T-helper 2 cell (primary cell): Measurements from ENCODE around the gene HTR2C.
A peak's percentile ranks its signal among the peaks of the same experiment; 100 is the strongest.
"Not testable (repeated sequence)": the region's sequence is repeated elsewhere in the genome, so short reads cannot be mapped to it uniquely, and the experiment has no call there.

Experiments used
- DNase-seq, 5 experiments: peaks; one replicate each; pipeline versions ENCODE4 v3.0.0 to v3.0.0-alpha.2; 2012 to 2022
- total RNA-seq, 2 donors: gene quantifications; one replicate each; lab custom pipeline; 2026; lab: John Stamatoyannopoulos, UW

The HTR2C gene
- 0 reads per million in 2 donors for total RNA-seq

DNA sequence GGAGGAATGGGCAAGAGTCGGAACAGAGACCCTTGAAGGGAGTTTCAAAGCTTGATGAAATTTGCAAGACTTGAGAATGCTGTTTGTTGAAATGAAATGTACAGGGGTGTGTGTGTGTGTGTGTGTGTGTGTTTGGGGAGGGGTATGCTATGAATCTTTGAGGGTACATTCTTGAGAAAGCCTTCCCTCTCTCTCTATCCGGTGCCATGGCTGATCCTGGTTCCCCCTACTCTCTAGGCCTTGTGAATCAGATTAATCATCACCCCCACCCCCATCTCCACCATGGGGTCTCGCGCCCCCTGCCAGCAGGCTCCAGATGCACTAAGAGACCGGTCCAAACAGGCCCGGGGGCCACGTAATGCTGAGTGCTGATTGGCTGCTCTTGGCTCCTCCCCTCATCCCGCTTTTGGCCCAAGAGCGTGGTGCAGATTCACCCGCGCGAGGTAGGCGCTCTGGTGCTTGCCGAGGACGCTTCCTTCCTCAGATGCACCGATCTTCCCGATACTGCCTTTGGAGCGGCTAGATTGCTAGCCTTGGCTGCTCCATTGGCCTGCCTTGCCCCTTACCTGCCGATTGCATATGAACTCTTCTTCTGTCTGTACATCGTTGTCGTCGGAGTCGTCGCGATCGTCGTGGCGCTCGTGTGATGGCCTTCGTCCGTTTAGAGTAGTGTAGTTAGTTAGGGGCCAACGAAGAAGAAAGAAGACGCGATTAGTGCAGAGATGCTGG is at the start of gene HTR2C:
Gene HTR2C (plus strand): TSS at position 441 of the 729 bp plus-strand sequence. CDS start 142,851 bp downstream, outside the sequence.
- DNase-seq, result no peak

DNA sequence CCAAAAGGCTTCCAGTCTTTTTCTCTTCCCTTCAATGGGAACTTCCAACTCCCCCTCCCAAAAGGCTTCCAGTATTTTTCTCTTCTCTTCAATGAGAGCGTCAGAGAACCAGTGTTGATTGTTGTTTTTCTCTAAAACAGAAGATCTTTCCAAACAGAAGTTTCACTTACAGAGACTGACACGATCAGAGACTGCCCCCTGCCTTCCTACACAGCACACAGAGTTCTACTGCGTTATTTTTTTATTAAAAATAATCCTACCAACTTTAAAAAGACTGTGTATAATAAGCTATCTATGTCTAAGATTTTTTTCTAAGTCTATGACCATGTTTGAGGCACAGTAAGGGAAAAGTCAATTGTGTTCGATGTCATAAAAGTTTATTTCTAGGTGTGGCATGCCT is 3.5 kb upstream of the HTR2C start:
- no peak for DNase-seq

DNA sequence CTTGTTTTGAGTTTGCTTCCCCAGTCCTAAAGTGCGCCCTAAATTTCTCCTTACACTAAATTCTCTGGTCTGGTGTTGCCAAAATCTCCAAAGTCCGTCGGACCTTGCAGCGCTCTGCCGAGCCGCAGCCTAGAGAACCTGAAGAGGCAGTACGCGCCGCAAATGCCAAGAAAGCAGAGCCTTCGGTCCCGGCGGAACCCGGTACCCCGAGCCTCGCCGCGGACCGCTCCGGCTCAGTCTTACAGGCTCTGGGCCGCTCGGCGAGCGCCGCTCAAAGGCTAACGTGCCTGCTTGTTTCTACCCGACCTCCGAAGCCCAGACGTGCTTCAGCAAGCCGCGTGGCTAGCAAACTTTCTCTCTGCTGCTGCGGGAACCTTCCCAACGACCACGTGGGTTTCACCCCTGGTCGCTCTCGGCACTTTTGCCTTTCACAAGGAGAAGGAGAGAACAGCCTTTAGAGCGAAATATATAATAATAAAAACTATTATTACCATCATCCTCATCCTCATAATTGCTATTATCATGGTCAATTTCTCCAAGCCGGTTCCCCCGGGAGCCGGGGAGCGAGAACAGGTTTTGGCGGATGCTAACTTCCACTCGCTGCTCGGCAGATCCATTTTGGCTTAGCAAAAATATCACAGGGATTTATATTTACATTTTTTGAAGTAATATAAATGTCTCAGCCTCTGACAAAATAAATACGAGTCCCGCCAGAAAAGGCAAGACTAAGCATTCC is 2.2 kb upstream of the HTR2C start:
- DNase-seq, result no peak

DNA sequence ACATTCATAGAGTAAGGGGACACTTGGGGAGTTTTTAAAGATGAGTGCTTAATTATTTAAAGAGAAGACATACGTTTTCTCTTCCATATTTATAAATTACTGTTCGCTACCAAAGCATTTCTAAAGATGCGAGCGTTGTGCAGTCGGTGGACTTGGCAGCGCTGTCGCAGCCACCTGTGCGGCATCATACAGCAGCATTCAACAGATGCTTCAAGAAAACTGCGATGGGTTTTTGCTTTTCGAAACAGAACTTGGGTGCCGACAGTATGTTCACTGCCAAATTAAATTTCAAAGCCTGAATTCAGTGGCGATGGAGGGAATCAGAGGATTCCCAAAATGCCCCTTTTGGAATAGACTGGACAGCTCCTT is 1.6 kb upstream of the HTR2C start:
- DNase-seq, result no peak

DNA sequence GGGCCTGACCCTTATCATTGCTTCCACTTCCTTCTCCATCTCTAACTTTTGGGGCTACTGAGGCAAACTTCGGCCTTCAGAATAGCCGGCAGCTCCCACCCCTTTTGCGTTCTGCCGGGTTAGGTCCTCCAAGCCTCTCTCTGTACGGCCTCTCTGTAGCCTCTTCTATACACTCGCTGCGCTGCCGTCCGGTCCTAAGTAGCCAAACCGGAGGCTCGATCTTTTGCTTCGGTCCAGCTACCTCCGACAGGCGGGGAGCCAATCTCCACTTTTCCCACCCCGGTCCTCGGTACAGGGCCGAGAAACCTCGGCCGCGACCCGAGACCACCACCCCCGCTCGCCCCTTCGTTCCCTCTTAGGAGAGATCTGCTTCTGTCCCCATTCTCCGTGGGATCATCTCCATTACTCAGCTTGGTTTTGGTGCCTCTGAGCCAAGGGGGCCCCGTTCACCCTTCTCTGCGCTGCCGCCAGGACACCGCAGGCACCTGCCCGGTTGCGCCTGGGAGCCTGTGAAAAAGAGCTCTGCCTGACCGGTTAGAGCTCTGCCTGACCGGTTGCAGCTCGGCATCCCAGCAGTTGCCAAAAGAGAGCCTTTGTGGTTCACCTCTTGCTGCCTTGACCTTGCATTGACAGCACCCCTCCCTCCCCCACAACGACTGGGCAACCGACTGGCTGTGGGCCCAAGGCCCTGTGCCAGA is 1.0 kb upstream of the HTR2C start:
- DNase-seq, result no peak

DNA sequence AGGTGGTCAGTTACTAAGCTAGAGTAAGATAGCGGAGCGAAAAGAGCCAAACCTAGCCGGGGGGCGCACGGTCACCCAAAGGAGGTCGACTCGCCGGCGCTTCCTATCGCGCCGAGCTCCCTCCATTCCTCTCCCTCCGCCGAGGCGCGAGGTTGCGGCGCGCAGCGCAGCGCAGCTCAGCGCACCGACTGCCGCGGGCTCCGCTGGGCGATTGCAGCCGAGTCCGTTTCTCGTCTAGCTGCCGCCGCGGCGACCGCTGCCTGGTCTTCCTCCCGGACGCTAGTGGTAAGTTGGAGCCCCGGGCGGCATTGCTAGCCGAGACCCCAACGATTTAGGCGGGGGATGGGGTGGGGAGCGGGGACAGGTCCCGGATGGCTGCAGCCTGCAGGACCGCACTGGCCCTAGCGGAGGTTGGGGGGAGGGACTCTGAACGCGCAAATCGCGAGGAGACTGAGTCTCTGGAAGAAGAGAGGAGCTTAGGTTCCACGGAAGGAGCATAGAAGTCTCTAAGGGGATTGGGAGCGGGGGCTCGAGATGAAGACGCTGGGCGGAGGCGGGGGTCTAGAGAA is 573 bp downstream of the HTR2C start:
- DNase-seq, result no peak

DNA sequence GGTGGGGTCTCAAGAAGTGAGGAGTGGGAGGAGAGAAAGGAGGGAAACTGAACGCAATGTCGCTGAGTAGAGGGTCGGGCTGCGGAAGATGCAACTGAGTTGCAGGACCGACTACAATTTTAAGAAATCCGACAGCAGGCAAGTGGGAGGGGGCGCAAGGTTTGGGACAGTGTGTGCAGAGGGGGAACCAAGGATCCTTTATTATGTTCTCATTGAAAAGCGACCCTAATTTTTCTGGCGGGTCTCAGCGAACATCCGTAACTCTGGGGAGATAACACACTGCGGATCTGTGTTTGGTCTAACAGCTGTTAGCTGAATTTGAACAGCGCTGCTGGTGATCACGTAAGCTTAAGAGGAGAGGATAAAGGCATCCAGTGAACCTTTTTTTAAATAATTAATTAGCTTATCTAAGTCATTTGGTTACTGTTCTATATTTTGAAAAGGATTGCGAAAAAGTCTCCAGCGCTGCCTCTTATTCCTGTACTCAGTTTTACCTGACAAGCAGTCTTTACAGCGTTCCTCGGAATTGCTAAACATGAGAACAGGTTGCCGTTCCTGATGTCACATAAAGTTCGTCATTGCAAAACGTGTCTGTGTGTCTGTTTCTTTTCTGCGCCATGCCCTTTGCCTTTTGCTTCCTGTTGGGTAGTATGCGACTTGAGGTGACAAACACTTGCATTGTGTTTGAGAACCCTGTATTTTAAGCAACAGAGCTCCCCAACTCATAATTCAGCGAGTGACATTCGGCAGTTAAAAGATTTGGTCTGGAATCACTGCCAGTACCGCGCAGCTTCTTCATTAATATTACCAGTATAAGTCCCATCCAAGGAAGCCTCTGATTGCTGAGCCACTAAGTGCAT is 1.3 kb downstream of the HTR2C start:
- no peak for DNase-seq

DNA sequence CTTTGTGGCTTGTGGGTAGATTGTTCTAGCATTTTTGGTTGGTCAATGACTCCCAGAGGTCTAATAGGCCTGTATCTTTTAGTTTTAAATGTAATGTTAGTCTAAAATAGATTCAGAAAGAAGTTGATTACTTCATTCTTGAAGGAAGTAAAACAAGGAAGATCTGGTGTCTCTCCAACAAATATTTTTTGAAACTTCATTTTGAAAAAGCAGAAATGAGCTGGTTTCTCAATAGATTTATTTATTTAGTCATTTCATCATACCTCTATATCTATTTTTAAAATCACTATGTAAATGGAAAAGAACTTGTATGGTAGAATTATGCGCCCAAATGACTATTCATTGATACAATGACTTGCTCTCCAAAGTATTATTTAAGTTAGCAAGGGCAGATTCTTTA is 7.2 kb downstream of the HTR2C start:
- no peak for DNase-seq

DNA sequence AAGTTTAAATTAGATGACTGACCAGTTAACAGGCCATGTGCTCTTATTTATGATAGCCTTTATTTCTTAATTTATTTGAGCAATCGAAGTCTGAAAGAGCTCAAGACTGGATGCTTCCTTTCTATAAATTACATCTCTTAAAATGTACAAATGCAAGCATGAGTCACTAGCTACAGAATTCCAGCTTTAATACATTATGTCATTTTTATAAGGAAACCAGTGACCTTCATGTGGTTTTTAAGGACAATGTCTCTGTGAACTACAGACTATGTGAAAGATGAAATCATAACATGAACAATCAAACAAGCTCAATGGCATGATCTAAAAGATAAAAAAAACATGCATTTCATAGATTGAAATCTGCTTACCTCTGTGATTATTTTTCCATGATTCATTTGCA is 15.4 kb downstream of the HTR2C start:
- no peak for DNase-seq

DNA sequence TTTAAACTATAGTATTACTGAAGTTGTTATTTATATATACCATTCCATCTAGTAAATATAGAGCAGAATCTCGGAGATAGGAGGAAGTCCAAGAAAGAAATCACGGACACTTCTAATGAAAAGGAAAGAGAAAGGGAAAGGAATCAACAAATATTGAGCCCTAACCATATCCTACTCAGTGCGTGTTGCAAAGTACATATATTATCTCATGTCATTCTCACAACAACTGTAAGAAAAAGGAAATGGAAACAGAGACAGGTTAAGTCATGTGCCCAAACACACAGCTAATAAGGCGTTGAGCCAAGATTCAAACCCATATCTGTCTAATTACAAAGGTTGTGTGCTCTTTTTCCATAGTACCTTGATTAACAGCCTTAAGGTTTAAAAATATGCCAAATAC is 16.0 kb downstream of the HTR2C start:
- no peak for DNase-seq

DNA sequence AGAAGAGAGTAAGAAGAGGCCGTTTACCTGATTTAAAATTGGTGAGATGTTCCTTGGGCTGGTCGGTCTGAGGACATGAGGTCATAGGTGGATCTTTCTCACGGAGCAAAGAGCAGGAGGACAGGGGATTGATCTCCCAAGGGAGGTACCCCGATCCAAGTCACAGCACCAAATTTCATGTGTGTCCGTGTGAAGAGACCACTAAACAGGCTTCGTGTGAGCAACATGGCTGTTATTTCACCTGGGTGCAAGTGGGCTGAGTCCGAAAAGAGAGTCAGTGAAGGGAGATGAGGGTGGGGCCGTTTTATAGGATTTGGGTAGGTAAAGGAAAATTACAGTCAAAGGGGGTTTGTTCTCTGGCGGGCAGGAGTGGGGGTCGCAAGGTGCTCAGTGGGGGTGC is 22.7 kb downstream of the HTR2C start:
- DNase-seq, result not testable (repeated sequence)

DNA sequence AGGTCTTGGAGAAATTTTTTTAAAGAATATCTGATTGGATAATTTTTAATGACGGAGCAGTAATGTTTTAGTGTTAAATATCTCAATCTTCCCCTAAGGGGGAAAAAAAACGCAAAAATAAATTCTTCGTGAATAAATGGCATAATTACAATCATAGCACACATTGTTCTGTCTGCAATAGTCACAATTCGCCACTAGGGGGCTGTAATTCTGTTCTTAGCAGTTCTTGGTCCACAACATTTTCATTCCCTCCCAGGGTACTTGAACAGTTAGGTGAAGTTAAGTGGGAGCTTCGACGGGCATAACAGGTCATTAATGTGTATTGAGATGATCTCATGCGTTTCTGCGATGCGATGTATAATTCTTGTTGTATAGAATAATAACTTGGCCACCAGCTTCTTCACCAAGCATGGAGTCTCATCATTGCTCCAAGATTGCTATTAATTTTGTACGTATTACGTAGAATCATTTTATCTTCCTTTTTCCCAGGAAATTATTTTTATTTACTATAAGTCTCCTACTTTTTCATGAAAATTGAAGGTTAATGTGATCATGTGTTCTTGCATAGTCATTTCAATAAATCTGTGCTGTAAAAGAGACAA is 27.2 kb downstream of the HTR2C start:
- peak in 1 of 5 experiments; percentile 11 for DNase-seq

DNA sequence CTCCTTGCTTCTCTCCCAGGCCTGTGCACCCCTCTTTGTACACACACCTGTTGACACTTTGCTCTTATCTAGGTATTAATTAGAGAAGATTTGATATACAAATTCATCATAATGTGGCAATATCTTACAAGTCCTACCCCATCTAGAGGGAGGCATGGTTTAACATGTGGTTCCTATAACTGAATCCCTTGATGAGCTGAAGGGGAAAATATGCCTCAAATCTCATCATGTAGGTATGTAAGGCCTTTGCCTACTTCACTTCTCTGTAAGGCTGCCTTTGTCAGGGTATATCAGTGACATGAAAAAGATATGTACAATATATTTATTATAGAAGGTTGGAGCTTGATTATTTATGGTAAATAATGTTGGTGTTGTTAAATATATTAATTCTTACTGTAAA is 31.9 kb downstream of the HTR2C start:
- no peak for DNase-seq

DNA sequence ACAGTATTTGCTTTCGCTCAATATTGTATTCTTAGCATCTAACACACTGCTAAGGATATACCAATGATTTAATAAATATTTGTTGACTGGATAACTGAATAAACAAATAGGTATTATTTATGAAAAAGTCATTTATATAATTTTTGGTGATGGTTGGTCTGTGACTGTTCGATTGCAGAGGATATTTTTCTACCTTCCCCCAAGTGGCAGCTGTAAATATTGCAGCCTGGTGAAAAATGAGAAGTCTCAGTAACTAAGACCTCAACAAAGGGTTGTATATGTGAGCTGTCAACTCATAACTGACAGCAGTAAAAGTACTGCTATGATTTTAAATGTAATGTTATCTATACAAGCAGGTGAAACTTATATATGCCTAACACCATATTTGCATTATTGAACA is 36.0 kb downstream of the HTR2C start:
- DNase-seq, result no peak

DNA sequence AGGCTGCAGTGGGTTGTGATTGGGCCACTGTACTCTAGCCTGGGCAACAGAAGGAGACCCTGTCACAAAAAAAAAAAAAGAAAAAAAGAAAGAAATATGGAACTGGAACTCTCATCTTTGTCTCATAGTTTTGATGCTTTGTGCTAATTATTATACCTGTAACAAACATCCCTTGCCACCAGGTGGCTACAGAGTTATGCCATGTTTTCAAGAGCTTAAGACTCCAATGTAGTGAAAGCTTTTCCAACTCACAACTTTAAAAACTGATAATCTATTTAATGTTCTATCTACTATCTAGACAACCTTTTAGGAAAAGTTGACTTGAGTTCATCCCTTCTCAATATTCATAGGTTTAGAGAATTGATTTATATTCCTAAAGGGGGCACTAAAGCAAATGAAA is 42.4 kb downstream of the HTR2C start:
- no peak for DNase-seq

DNA sequence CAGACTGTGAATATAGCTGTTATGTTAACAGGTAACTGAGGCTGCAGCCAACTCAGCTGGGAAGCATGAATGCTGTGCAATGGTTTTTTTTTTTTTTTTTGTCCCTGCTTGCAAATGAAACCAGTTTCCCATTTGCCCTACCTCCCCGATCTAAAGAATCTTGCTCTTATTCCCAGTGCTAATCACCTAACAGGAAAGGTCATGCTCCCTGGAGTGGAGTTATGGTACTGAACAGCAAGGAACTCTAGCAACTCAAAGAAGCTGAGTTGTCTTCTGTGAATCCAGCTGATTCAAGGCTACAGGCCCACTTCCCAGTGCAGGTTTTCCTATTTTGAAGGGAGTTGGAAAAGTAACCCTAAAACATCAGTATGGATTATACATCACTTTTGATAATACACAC is 52.1 kb downstream of the HTR2C start:
- DNase-seq, result no peak

DNA sequence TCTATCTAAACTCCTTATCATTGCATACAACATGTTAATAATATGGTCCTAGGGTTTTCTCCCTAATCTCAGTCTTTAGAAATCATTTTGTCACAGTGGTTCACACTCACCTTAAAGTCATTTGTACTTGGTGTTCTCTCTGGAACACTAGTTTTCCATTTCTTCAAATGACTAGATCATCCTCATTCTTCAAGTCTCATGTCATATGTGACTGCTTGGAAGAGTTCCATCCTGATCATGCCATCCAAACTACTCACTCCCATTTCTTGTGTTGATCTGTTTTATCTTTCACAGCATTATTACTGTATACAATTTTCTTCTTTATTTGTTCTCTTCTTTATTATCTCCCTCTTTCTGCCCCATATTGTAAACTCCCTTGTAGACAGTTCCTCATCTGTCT is 66.5 kb downstream of the HTR2C start:
- DNase-seq, result no peak

DNA sequence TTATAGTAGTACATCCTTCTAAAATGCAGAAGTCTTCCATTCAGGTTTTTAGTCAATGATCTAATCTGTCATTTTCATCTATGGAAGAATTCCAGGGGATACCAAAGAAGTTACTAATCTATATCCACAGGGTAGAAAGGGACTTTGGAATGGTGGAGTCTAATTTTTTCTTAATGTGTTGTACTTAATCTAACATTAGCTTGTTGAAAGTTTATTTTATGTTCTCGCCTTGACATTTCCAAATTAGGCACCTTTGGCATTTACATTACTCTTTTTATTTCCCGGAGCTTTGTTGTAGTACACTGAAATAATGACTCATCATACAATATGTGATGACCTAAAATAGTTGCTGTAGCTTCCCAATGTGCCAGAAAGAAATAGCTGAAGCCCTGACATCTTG is 91.5 kb downstream of the HTR2C start:
- DNase-seq, result no peak

DNA sequence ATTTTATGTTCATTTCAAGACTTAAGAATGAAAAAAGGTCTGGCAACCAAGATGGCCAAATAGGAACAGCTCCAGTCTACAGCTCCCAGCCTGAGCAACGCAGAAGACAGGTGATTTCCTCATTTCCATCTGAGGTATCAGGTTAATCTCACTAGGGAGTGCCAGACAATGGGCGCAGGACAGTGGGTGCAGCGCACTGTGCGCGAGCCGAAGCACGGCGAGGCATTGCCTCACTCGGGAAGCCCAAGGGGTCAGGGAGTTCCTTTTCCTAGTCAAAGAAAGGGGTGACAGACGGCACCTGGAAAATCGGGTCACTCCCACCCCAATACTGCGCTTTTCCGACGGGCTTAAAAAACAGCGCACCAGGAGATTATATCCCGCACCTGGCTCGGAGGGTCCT is 116.6 kb downstream of the HTR2C start:
- not testable (repeated sequence) for DNase-seq

DNA sequence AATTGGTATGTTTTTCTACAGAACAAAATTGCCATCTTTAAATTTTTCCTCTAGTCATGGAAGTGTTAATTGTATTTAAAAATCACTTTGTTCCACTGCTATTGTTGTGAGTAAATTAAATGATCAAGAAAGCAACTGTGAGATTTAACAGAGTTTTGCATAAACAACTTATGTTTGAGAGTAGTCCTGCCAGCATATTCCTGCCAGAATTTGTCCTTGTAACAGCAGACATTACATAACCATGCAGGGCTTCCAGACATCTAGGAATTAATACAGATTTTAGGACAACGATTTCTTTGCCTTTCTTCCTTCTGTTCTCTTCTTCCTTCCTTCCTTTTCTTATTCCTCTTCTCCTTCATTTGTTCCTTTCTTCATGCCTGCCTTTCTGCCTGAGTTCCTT is 125.5 kb downstream of the HTR2C start:
- no peak for DNase-seq

DNA sequence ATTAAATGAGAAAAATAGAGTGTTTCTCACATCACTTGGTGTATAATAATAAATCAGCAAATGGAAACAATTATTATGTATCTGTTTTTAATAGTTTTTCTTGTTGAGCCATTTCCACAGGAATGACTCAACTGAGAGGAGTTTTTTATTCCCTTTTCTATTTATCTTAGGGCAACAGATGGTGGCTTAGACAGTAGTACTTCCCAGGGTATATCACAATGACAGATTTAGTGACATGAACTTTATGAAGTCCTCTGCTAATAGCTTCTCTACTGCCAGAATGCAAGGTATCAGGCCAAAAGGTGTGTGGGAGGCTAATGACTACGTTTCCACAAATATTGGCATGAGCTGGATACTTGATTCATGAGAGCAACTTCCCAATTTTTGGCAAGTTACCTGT is 126.7 kb downstream of the HTR2C start:
- DNase-seq, result no peak

DNA sequence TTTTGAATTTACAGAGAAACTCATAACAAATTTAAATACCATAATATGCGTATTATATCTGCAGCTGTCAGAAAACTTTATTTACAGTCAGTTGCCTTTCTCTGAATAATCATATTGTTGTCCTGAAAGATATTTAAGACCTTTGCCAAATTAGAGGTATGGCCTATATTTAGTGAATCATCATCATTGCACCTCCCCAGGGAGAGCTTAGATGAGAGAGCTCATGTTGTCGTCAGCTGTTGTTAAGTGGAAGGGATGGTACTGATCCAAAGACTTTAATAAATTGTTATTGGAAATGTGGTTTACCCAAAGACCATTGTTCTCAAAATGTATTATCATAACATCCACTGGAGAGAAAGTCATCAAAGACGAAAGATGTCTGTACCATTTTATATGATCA is 128.6 kb downstream of the HTR2C start:
- no peak for DNase-seq
